IMR-90 (cell line): ENCODE results near the gene LAMA2. TPM values are rescaled to one million over a fixed set of nuclear protein-coding genes. Genes with fewer than 3 reads are reported as not detected.

Experiments
- ATAC-seq: fragments of 200-7000 bp; cut with Tn5 transposase; 2 replicates; pipeline ENCODE4 v1.9.1; 2020; ENCODE audit warnings: low read depth, mild to moderate bottlenecking, moderate library complexity
- BruUV-seq: library from RNA; stranded (reverse); fragments of 400-500 nt; replicated peaks from 2 replicates; lab custom pipeline; 2021; lab: Mats Ljungman, UMichigan
- CTCF ChIA-PET: fragments of 300-600 bp; formaldehyde crosslinking; extraction: SDS; loops from one replicate; lab custom pipeline; 2021; ENCODE audit warnings: antibody characterized with exemption; lab: Yijun Ruan, JAX
- POLR2A ChIA-PET: fragments of 300-600 bp; sonication (Branson Sonifier 250); formaldehyde crosslinking; loops from one replicate; lab custom pipeline; 2022; ENCODE audit warnings: antibody characterized with exemption; ENCODE audit not compliant: unreplicated experiment; lab: Charles Lee
- DNase-seq: peaks from one replicate; pipeline ENCODE4 v3.0.0; 2013
- H2AFZ ChIP-seq: replicated peaks from 2 replicates; pipeline ENCODE3; 2013; ENCODE audit warnings: low read length, mild to moderate bottlenecking; ENCODE audit not compliant: poor library complexity
- H2AK5ac ChIP-seq: 2 replicates; pipeline ENCODE4 v1.6.1; 2013; ENCODE audit warnings: low read depth, low read length, inconsistent platforms
- H2AK9ac ChIP-seq: replicated peaks from 2 replicates; pipeline ENCODE3; 2013; ENCODE audit warnings: mild to moderate bottlenecking, low read depth, low read length, moderate library complexity; ENCODE audit not compliant: poor library complexity
- H2BK120ac ChIP-seq: 2 replicates; pipeline ENCODE4 v1.6.1; 2013; ENCODE audit warnings: low read depth, low read length, inconsistent platforms
- H2BK15ac ChIP-seq: 3 replicates; pipeline ENCODE4 v1.6.1; 2013; ENCODE audit warnings: low read depth, low read length, inconsistent platforms
- H2BK20ac ChIP-seq: 2 replicates; pipeline ENCODE4 v1.6.1; 2013; ENCODE audit warnings: low read depth, mild to moderate bottlenecking, inconsistent platforms, low read length, moderate library complexity
- H2BK5ac ChIP-seq: 2 replicates; pipeline ENCODE4 v1.6.1; 2013; ENCODE audit warnings: mild to moderate bottlenecking, low read depth, low read length, inconsistent platforms; ENCODE audit not compliant: poor library complexity, severe bottlenecking
- H3K14ac ChIP-seq: replicated peaks from 2 replicates; pipeline ENCODE4 v1.6.1; 2013; ENCODE audit warnings: low read depth, low read length, inconsistent platforms
- H3K18ac ChIP-seq: 2 replicates; pipeline ENCODE4 v1.6.1; 2013; ENCODE audit warnings: low read depth, low read length, control low read depth
- H3K23ac ChIP-seq: 2 replicates; pipeline ENCODE4 v1.6.1; 2013; ENCODE audit warnings: low read depth, low read length, inconsistent platforms
- H3K27ac ChIP-seq: 2 replicates; pipeline ENCODE4 v1.5.1; 2013; ENCODE audit warnings: mild to moderate bottlenecking, control low read depth, low read length; ENCODE audit not compliant: insufficient read depth
- H3K27me3 ChIP-seq: 2 replicates; pipeline ENCODE4 v1.6.1; 2013; ENCODE audit warnings: low read length; ENCODE audit not compliant: control insufficient read depth, insufficient read depth
- H3K36me3 ChIP-seq: 2 replicates; pipeline ENCODE4 v1.6.1; 2013; ENCODE audit warnings: low read length, mixed read lengths; ENCODE audit not compliant: control insufficient read depth, insufficient read depth
- H3K4ac ChIP-seq: 2 replicates; pipeline ENCODE4 v1.6.1; 2013; ENCODE audit warnings: low read depth, low read length, inconsistent platforms
- H3K4me1 ChIP-seq: 2 replicates; pipeline ENCODE4 v1.6.1; 2013; ENCODE audit warnings: low read length, mixed read lengths; ENCODE audit not compliant: control insufficient read depth, insufficient read depth
- H3K4me2 ChIP-seq: 2 replicates; pipeline ENCODE4 v1.6.1; 2013; ENCODE audit warnings: low read depth, mild to moderate bottlenecking, control low read depth, low read length, moderate library complexity
- H3K4me3 ChIP-seq: 2 replicates; pipeline ENCODE4 v1.5.1; 2013; ENCODE audit warnings: low read depth, mild to moderate bottlenecking, control low read depth, low read length, moderate library complexity; ENCODE audit not compliant: insufficient read depth
- H3K56ac ChIP-seq: 2 replicates; pipeline ENCODE4 v1.6.1; 2013; ENCODE audit warnings: low read length, inconsistent platforms; ENCODE audit not compliant: insufficient read depth; ENCODE audit errors: extremely low read depth
- H3K79me1 ChIP-seq, 2 experiments: 2 replicates each; pipeline ENCODE4 v1.6.1; 2013; ENCODE audit warnings: low read length in 2 of 2, inconsistent platforms in 1 of 2, low read depth in 1 of 2
- H3K9ac ChIP-seq: 2 replicates; pipeline ENCODE4 v1.6.1; 2013; ENCODE audit warnings: low read depth, low read length, control low read depth
- H3K9me1 ChIP-seq: 2 replicates; pipeline ENCODE4 v1.6.1; 2013; ENCODE audit warnings: low read length, inconsistent platforms; ENCODE audit not compliant: insufficient read depth
- H3K9me3 ChIP-seq: 2 replicates; pipeline ENCODE4 v1.6.1; 2013; ENCODE audit warnings: low read length; ENCODE audit not compliant: control insufficient read depth, insufficient read depth
- H4K20me1 ChIP-seq: 2 replicates; pipeline ENCODE4 v1.6.1; 2013; ENCODE audit warnings: low read length, inconsistent platforms; ENCODE audit not compliant: insufficient read depth
- H4K5ac ChIP-seq: 2 replicates; pipeline ENCODE4 v1.6.1; 2013; ENCODE audit warnings: mild to moderate bottlenecking, low read depth, low read length, control low read depth
- H4K8ac ChIP-seq, 2 experiments: 2 replicates each; pipeline ENCODE4 v1.6.1; 2013; ENCODE audit warnings: low read depth in 2 of 2, low read length in 2 of 2, control low read depth in 1 of 2, inconsistent platforms in 1 of 2
- H4K91ac ChIP-seq: 2 replicates; pipeline ENCODE4 v1.6.1; 2013; ENCODE audit warnings: low read depth, low read length, inconsistent platforms; ENCODE audit not compliant: insufficient read depth
- BHLHE40 ChIP-seq: fragments of 150-350 bp; IDR thresholded peaks from 2 replicates; pipeline ENCODE4 v1.6.1; 2016; ENCODE audit warnings: mild to moderate bottlenecking, low read depth, low read length
- CHD1 ChIP-seq: IDR thresholded peaks from 2 replicates; pipeline ENCODE4 v1.6.1; 2012; ENCODE audit warnings: low read depth, low read length, improper control_type of control experiment
- FOS ChIP-seq: fragments of 150-350 bp; IDR thresholded peaks from 2 replicates; pipeline ENCODE4 v1.6.1; 2016; ENCODE audit warnings: low read depth, low read length
- NFE2L2 ChIP-seq: fragments of 150-350 bp; IDR thresholded peaks from 2 replicates; pipeline ENCODE4 v1.6.1; 2016; ENCODE audit warnings: low read depth, mild to moderate bottlenecking, low read length
- POLR2A ChIP-seq: IDR thresholded peaks from 2 replicates; pipeline ENCODE4 v1.6.1; 2012; ENCODE audit warnings: mild to moderate bottlenecking, low read depth, low read length
- RAD21 ChIP-seq: IDR thresholded peaks from 2 replicates; pipeline ENCODE4 v1.6.1; 2012; ENCODE audit warnings: low read length, improper control_type of control experiment
- WGBS, 2 experiments: methylation state at CpG; one replicate each; pipeline versions ENCODE4 v1.1.5 to v1.1.7; 2013; ENCODE audit warnings: missing lambda C conversion rate in 2 of 2; ENCODE audit not compliant: insufficient read length in 1 of 2; ENCODE audit errors: extremely low coverage in 2 of 2; 5-methylcytosine and 5-hydroxymethylcytosine counted together
- dilution Hi-C: fragments of 300-500 bp; cut with HindIII; formaldehyde crosslinking; loops from one replicate; pipeline ENCODE4 v1.14.3; 2018; ENCODE audit warnings: low sequenced_read_pairs; ENCODE audit not compliant: unreplicated experiment
- in situ Hi-C: fragments of 300-500 bp; cut with MboI; formaldehyde crosslinking; loops from 3 replicates; pipeline ENCODE4 v1.14.3; 2019; ENCODE audit warnings: low sequenced_read_pairs, inconsistent platforms, mixed read lengths
- intact Hi-C: fragments of 100-400 bp; cut with micrococcal nuclease; formaldehyde crosslinking; loops from 2 replicates; pipeline ENCODE4 v1.10.0; 2022
- polyA plus RNA-seq, 3 experiments: library from polyadenylated mRNA; depleted of rRNA; stranded (reverse); fragments of >200 nt; gene quantifications; 2 replicates each; pipeline ENCODE4 v1.2.3, GENCODE V29; 2012; ENCODE audit warnings: low replicate concordance in 1 of 3
- total RNA-seq: library from RNA; depleted of rRNA; stranded (reverse); fragments of >200 nt; gene quantifications from 2 replicates; pipeline ENCODE4 v1.2.3, GENCODE V29; 2012
- TF ChIP-seq, protein P1 (sequence below): fragments of 150-350 bp; IDR thresholded peaks from 2 replicates; pipeline ENCODE4 v1.6.1; 2017; ENCODE audit warnings: mild to moderate bottlenecking, antibody characterized with exemption, low read length, low read depth
- TF ChIP-seq, protein P2 (sequence below): conservative IDR thresholded peaks from 2 replicates; pipeline ENCODE4 v1.5.1; 2012; ENCODE audit warnings: mild to moderate bottlenecking, low read depth, low read length, improper control_type of control experiment

LAMA2 gene
- total and polyA plus RNA-seq, 2 of the 4 experiments (the other 2 are of a cell fraction) = 9.9 to 13.3 TPM

DNA sequence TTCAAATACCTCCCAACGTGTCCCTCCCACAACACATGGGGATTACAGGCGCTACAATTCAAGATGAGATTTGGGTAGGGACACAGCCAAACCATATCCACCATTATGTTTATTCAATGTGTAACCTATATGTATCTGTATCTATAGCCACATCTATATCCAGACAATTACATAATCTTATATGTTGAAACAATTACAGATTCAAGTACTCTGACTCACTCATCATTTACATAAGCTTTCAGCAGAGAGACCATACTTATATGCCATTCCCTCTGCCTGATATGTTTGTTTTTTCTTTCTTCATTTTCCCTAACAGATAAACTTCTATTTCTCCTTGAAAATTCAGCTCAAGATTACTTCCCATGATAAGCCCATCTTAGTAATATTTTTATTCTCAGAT is 163.6 kb downstream of the LAMA2 start:
- Histone ChIP-seq H3K56ac (no peak overlapping the region), H2BK5ac (no peak overlapping the region), H2BK20ac (no peak overlapping the region), H2BK15ac (no peak overlapping the region), H3K9me3 (peaks cover 3% of the 10 kb centered on the region; the same call in 1 of the 2 replicates), H3K4me2 (no peak overlapping the region), H2AK9ac (no peak overlapping the region), H4K5ac (no peak overlapping the region), H3K9ac (no peak overlapping the region), H3K27ac (no peak overlapping the region), H3K79me1 (no peaks in the 10 kb centered on the region), H3K4ac (no peak overlapping the region), H3K9me1 (no peaks in the 10 kb centered on the region), H2AFZ (no peak overlapping the region), H3K23ac (no peak overlapping the region), H3K4me3 (no peak overlapping the region), H2BK120ac (no peak overlapping the region), H2AK5ac (no peak overlapping the region), H3K4me1 (no peaks in the 10 kb centered on the region), H4K8ac (no peak overlapping the region), H4K20me1 (no peaks in the 10 kb centered on the region), H3K27me3 (no peaks in the 10 kb centered on the region), H3K36me3 (no peaks in the 10 kb centered on the region), H3K18ac (no peak overlapping the region), H4K91ac (no peak overlapping the region), H3K14ac (no peak overlapping the region)
- WGBS, 2 experiments = no CpG with 5 or more reads among the region's 2 CpGs
- dilution Hi-C loops (no loop called here), intact Hi-C loops (no loop called here), in situ Hi-C loops (no loop called here)
- no TSS peak for BruUV-seq
- DNase-seq (no peak), ATAC-seq (no peak)
- ChIA-PET POLR2A (no interaction called here), CTCF (interaction anchor here (0.6 kb wide), 1 partner anchor 314 kb away, joined by 5 read pairs; no protein-coding TSS in a partner anchor)
- TF ChIP-seq, protein P1, sequence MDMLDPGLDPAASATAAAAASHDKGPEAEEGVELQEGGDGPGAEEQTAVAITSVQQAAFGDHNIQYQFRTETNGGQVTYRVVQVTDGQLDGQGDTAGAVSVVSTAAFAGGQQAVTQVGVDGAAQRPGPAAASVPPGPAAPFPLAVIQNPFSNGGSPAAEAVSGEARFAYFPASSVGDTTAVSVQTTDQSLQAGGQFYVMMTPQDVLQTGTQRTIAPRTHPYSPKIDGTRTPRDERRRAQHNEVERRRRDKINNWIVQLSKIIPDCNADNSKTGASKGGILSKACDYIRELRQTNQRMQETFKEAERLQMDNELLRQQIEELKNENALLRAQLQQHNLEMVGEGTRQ = no peak
- TF ChIP-seq POLR2A = no peak
- no peak for TF ChIP-seq FOS
- TF ChIP-seq, protein P2, sequence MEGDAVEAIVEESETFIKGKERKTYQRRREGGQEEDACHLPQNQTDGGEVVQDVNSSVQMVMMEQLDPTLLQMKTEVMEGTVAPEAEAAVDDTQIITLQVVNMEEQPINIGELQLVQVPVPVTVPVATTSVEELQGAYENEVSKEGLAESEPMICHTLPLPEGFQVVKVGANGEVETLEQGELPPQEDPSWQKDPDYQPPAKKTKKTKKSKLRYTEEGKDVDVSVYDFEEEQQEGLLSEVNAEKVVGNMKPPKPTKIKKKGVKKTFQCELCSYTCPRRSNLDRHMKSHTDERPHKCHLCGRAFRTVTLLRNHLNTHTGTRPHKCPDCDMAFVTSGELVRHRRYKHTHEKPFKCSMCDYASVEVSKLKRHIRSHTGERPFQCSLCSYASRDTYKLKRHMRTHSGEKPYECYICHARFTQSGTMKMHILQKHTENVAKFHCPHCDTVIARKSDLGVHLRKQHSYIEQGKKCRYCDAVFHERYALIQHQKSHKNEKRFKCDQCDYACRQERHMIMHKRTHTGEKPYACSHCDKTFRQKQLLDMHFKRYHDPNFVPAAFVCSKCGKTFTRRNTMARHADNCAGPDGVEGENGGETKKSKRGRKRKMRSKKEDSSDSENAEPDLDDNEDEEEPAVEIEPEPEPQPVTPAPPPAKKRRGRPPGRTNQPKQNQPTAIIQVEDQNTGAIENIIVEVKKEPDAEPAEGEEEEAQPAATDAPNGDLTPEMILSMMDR = no peak
- TF ChIP-seq CHD1 = no peak
- no peak for TF ChIP-seq RAD21
- no peak for TF ChIP-seq BHLHE40
- no peak for TF ChIP-seq NFE2L2
